ENCODE data around the gene LSS.
A peak's percentile ranks its signal among the peaks of the same experiment; 100 is the strongest.
"Not testable (repeated sequence)": the region's sequence is repeated elsewhere in the genome, so short reads cannot be mapped to it uniquely, and the experiment has no call there.

LSS gene

DNA sequence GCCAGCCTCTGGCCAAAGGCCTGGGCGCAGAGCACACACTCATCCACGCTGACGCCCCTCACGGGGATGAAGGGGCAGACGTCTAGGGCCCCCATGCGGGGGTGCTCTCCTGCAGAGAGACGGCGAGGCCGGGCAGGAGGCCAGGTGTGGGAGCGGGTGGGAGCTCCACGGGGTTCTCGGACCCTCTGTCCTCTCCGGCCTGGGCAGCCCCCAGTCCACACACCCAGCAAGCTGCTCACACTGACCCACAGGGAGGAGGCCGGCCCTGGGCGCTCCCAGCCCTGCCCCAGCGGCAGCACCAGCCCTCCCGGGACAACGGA is 75.7 kb downstream of the LSS start:
- DNase-seq (ENCODE audit: low read depth in 2 of 2) = no peak

DNA sequence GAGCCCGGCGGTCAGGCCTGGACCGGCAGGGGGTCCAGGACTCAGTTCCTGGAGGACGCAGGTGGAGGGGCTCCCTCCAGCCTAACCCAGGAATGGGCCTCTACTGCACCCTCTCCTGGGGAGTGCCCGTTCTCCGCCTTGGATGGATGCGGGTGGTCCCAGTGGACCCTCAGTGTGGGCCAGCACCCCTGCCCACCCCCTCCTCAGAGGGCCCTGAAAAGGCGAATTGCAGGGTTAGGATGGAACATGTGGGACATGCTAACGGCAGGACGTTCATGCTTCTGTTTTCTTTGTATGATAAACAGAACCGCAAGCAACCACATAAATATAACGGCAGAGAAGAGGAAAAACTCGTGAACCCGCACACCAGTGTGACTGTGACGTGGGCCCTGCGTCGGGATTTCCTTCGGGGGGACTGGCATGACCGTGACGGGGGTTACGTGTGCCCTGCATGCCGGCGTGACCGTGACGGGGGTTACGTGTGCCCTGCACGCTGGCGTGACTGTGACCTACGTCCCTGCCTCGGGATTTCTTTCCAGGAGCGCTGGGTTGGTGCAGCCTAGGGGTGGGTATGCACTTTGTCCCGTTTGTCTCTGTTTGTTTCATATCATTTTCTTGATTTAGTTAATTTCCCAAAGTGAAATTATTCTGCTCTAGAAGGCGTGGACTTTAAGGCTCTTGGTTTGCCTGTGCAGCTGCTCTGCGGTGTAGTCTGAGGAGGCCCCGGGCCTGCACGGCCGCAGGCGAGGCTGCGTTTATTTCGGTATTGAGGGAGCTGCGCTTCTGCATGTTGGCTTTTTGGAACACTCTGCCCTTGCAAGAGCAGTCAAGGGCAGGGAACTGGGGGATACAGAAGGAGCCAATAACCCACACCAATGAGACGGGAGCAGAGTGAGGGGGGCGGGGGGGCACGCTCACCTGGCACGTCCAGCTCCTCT is 76.3 kb downstream of the LSS start:
- DNase-seq (ENCODE audit: low read depth in 2 of 2) = no peak

DNA sequence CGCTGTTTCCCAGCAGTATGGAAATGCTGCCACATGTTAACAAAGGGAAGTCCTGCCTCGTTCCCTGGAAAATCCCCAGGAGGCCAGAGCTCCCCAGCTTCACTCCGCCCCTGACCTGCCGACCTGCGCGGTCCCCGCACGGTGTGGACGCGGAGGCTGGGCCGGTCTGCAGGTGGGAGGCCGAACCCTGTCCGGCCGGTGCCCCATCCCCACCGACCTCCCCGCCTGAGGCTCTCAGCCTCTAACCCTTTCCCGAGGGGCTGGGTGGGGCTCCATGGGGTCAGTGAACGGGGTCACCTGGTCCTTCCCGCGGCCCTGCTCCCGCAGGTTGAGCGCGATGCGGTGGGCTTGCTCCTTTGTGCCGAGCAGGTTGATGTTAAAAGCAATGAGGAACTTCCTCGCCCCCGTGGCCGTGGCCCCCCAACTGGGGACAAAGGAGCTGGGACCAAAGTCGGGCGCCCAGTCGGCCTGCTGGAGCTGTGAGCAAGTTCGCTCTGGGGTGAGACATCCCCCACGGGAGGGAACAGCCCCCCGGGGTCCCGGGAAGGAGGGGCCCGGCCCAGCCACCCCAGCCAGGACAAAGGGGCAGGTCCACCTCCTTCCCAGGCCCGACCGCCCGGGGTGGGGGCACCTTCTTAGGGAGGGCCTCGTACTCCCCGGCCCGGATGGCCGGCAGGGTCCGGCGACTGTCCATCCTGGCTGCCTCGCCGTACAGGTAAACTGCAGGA is 77.1 kb downstream of the LSS start:
- no peak for DNase-seq (ENCODE audit: low read depth in 2 of 2)

- DNase-seq (ENCODE audit: low read depth in 2 of 2) = no peak
Measured at GRCh38 chr21:46150491-46151121, 78.0 kb downstream of the LSS start.

DNA sequence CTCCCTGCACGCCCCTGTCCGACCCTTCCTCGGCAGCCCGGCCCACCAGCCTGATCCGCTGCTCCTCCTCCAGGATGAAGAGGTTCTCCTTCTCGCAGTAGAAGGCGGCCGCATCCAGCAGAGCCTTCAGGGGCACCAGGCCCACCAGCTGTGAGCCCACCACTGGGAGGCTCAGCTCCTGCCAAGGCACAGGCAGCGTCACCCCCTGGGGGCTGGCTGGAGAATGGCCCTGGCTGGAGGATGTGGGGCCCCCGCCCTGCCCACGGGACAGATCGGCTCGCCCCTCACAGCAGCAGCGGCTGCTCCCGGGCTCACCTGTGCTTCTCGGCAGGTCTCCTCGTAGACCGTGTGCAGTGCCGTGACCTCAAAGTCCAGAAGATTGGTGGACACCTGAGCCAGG is 78.5 kb downstream of the LSS start:
- no peak for DNase-seq (ENCODE audit: low read depth in 2 of 2)

DNA sequence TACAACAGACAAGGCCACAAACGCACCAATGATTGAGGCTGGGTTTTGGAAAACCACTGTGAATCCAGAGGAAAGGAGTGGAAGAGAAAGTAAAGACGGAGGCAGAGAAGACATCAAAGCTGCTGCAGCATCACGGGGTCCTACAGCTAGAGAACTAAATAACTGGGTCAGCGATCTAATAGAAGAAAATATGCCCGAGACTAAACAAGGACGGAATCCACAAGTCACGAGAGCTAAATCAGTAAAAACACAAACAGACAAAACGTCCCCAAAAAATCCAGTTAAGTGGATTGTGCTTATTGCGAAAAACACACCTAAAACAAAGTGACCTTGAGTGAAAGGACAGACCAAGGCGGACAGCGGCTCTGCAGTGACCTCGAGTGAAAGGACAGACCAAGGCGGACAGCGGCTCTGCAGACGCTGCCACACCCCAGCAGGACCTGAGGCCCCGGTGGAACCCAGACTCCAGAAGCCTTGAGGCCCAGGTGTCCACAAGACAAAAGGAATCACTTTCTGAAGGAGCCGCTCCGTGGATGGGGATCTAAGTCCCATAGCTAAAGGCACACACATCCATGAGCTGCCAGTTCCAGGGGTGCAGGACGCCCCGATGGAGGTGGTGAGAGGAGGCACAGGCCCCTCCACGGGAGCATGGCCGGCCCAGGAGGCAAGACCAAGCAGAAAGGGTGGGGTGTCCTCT is 79.2 kb downstream of the LSS start:
- DNase-seq (ENCODE audit: low read depth in 2 of 2) = no peak

DNA sequence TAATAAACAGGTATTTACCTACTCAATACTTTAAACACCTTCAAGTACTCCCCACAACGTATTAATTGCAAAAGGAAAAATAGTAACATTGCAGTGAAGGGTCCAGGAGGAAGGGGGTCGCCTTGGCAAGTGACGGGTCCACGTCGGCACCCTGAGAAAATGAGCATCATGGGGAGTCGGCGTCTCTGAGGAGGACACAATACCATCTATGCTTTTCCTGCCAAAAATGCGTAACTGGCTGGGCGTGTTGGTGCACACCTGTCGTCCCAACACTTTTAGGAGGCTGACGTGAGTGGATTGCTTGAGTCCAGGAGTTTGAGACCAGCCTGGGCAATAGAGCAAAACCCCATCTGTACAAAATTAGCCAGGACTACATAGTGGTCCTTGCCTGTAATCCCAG is 80.5 kb downstream of the LSS start:
- DNase-seq (ENCODE audit: low read depth in 2 of 2) = no peak

DNA sequence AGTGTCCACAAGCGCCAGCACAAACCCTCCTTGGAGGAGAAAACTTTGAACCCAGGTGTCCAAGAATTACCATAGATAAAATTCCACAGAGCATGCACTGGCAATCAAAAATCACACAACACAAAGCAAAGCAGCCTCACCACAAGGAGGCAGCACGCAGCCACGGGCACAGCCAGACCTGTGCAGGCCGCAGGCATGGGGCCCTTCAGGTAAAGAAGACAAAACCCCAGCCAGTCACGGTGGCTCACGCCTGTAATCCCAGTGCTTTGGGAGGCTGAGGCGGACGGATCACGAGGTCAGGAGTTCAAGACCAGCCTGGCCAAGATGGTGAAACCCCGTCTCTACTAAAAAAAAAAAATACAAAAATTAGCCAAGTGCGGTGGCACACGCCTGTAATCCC is 81.1 kb downstream of the LSS start:
- peak; percentile 3 to 37 for DNase-seq (ENCODE audit: low read depth in 2 of 2)

- DNase-seq (ENCODE audit: low read depth in 2 of 2) = no peak
Measured at GRCh38 chr21:46146856-46147255, 81.7 kb downstream of the LSS start.

- no peak for DNase-seq (ENCODE audit: low read depth in 2 of 2)
Measured at GRCh38 chr21:46145840-46146691, 82.5 kb downstream of the LSS start.

DNA sequence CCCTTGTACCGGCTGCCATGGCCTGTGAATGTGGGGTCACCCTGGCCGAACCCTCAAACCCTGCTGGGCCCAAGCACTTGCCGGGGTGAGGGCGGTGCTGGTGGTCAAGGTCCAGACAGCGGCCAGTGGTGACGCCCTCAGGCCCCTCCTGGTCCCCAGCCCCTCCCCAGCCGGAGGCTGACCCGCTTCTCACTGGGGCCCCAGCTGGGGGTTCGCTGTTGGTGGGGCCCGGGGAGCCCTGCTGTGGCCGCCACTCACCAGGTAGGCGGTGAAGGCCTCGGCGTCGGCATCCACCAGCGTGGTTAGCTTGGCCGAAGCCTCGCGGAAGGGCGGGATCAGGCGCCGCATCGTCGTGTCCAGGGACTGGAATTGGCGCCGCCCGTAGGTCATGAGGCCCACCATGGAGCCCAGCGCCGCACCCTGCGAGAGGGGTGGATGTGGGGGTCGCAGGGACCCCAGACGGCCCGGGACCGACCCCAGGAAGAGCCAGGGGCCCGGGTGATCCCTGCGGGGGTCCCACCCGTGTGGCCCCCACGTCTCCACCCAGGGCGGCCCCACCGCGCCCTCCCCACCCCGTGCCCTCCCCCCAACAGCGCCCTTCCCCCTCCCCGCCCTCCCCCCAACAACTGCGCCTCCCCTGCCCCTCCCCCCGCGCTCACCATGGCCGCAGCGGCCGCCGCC is 83.3 kb downstream of the LSS start:
- DNase-seq (ENCODE audit: low read depth in 2 of 2) = no peak

GRCh38 chr21:46144464-46145070 is 84.0 kb downstream of the LSS start:
- DNase-seq (ENCODE audit: low read depth in 2 of 2) = no peak

DNA sequence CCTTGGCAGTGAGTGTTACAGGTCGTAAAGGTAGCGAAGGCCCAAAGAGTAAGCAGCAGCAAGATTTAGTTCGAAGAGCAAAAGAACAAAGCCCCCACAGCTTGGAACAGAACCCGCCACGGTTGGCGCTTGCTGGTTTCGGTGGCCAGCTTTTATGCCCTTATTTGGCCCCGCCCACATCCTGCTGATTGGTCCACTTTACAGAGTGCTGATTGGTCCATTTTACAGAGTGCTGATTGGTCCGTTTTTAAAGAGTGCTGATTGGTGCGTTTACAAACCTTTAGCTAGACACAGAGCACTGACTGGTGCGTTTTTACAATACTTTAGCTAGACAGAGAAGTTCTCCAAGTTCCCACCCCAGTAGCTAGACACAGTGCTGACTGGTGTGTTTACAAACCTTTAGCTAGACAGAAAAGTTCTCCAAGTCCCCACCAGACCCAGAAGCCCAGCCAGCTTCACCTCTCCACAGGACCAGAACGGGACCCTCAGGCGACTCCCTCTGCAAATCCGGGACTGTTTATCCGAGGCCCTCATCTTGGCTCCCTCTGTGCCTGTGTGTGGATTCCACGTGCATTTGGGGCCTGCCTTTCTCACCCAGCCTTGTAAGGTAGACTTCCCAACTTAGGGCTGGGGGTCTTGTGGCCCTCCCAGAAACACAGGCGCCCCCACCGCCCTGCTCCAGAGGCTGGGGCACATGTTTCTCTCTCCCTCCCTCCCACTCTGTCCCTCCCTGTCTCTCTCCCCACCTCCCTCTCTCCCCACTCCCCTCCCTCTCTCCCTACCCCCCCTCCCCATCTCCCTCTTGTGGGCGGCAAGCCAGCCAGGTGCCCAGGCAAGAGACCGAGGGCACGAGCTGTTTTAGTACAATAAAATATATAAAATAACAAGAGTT is 85.7 kb downstream of the LSS start:
- DNase-seq (ENCODE audit: low read depth in 2 of 2) = no peak

DNA sequence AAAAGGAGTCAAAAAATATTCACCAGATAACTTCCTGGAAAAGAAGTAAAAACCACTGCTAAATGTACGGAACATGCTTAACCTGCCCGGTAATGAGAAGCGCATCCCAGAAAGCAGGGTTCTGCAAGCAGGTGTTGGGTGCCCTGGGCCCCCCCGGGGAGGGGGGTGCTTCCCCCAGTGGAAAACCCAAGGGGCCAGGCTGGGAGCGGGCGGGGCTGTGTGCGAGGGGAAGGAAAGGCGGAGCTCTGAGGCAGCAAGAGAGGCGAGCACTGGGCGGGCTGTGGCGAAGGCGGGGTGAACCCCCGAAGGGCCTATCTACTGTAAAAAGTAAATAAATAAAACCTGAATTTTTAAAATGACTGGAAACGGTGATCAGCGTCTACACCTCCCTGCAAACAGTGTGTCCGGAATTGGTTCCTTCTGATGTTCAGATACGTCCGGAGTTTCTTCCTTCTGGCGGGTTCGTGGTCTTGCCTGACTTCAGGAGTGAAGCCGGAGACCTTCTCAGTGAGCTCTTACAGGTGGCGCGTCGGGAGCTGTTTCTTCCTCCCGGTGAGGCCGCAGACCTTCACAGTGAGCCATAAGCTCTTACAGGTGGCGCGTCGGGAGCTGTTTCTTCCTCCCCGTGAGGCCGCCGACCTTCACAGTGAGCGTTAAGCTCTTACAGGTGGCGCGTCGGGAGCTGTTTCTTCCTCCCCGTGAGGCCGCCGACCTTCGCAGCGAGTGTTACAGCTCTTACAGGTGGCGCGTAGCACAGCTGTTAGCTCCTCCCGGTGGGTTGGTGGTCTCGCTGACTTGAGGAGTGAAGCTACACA is 86.6 kb downstream of the LSS start:
- DNase-seq (ENCODE audit: low read depth in 2 of 2) = no peak

GRCh38 chr21:46140352-46141003 is 88.1 kb downstream of the LSS start:
- DNase-seq (ENCODE audit: low read depth in 2 of 2) = not testable (repeated sequence)

GRCh38 chr21:46139686-46140085 is 88.9 kb downstream of the LSS start:
- no peak for DNase-seq (ENCODE audit: low read depth in 2 of 2)

GRCh38 chr21:46138383-46138970 is 90.1 kb downstream of the LSS start:
- DNase-seq (ENCODE audit: low read depth in 2 of 2) = no peak

All from activated CD4-positive, alpha-beta T cell treated with anti-CD3 and anti-CD28 coated beads for 24 hours (primary cell).